ENCODE measurements around the gene ZNF106.

Gene ZNF106

GRCh38 chr15:42490671-42491538 lies at the start of gene ZNF106:
ZNF106 (minus strand) TSS chr15:42491141; CDS start chr15:42472289, 18,852 bp downstream.
- DNase-seq = peak in 57 of 58 donors; percentile 41 to 93 (median 83)

- no peak for DNase-seq
These were observed 42.3 kb upstream of the ZNF106 start for GRCh38 chr15:42533246-42533645.

GRCh38 chr15:42528970-42529369 lies 38.0 kb upstream of the ZNF106 start:
- DNase-seq = no peak

GRCh38 chr15:42523331-42523730 lies 32.4 kb upstream of the ZNF106 start:
- no peak for DNase-seq

GRCh38 chr15:42511007-42511391 lies 20.1 kb upstream of the ZNF106 start:
- DNase-seq = no peak

GRCh38 chr15:42510258-42511006 lies 19.5 kb upstream of the ZNF106 start:
- no peak for DNase-seq

GRCh38 chr15:42508263-42508690 lies 17.3 kb upstream of the ZNF106 start:
- DNase-seq = no peak

GRCh38 chr15:42507514-42507913 lies 16.6 kb upstream of the ZNF106 start:
- DNase-seq = no peak

GRCh38 chr15:42504631-42505030 lies 13.7 kb upstream of the ZNF106 start:
- DNase-seq = no peak

- DNase-seq = no peak
These were observed 12.9 kb upstream of the ZNF106 start for GRCh38 chr15:42503825-42504224.

- no peak for DNase-seq
These were observed 11.5 kb upstream of the ZNF106 start for GRCh38 chr15:42502477-42502876.

- peak in 2 of 58 donors; percentile 14 to 21 for DNase-seq
These were observed 9.1 kb upstream of the ZNF106 start for GRCh38 chr15:42499858-42500609.

- DNase-seq = no peak
These were observed 7.5 kb upstream of the ZNF106 start for GRCh38 chr15:42498212-42499068.

- peak; percentile 40 to 96 (median 90) for DNase-seq
These were observed 4.6 kb upstream of the ZNF106 start, which contains the start of gene SNAP23 for GRCh38 chr15:42495361-42496212. SNAP23 (plus strand) TSS chr15:42495634; CDS start chr15:42511847, 16,213 bp downstream.

- peak in 43 of 58 donors; percentile 5 to 82 (median 52) for DNase-seq
These were observed 4.0 kb upstream of the ZNF106 start for GRCh38 chr15:42494998-42495360.

GRCh38 chr15:42493679-42494078 lies 2.7 kb upstream of the ZNF106 start:
- no peak for DNase-seq

GRCh38 chr15:42491539-42492225 lies 741 bp upstream of the ZNF106 start:
- DNase-seq = no peak

- DNase-seq = no peak
These were observed 660 bp downstream of the ZNF106 start for GRCh38 chr15:42490291-42490670.

GRCh38 chr15:42483677-42484076 lies 7.3 kb downstream of the ZNF106 start:
- no peak for DNase-seq
